Lower lobe of right lung (tissue), 2 donors: ENCODE measurements around the gene SSU72. TPM values are rescaled to one million over a fixed set of nuclear protein-coding genes. Genes with fewer than 3 reads are reported as not detected.

ENCODE experiments used
- ATAC-seq, 2 donors: fragments of 200-7000 bp; cut with Tn5 transposase; one replicate each; pipeline ENCODE4 v1.9.1; 2020 to 2022; ENCODE audit warnings: mild to moderate bottlenecking in 2 of 2, moderate library complexity in 2 of 2
- DNase-seq: peaks from one replicate; pipeline ENCODE4 v3.0.0-alpha.2; 2020
- H3K27ac ChIP-seq: fragments of 200-600 bp; one replicate; pipeline ENCODE4 v1.8.0; 2022
- H3K27me3 ChIP-seq: fragments of 200-600 bp; one replicate; pipeline ENCODE4 v1.8.0; 2022; ENCODE audit warnings: low read depth
- H3K36me3 ChIP-seq: fragments of 200-600 bp; one replicate; pipeline ENCODE4 v1.8.0; 2022; ENCODE audit warnings: mild to moderate bottlenecking
- H3K4me1 ChIP-seq: fragments of 200-600 bp; one replicate; pipeline ENCODE4 v1.8.0; 2022
- H3K4me3 ChIP-seq: fragments of 200-600 bp; one replicate; pipeline ENCODE4 v1.8.0; 2022; ENCODE audit warnings: mild to moderate bottlenecking
- H3K9me3 ChIP-seq: fragments of 200-600 bp; one replicate; pipeline ENCODE4 v1.8.0; 2022
- intact Hi-C: fragments of 100-400 bp; cut with DNase I; formaldehyde crosslinking; loops from one replicate; pipeline ENCODE4 v1.11.0; 2022
- total RNA-seq: library from RNA; stranded (reverse); fragmentation: NEBNext Ultra II Directional; extraction: Animal tissue kit (Norgen Biotek cat#: 25700); gene quantifications from one replicate; pipeline ENCODE4 v1.2.1, GENCODE V29; 2021
- TF ChIP-seq, protein P1 (sequence below): fragments of 200-600 bp; IDR thresholded peaks from one replicate; pipeline ENCODE4 v1.8.0; 2022; ENCODE audit warnings: antibody characterized with exemption, mild to moderate bottlenecking
- donor health status: DM: no; HTN: yes; CAD: no; lungs with severe emphysema.

The SSU72 gene
- total RNA-seq, 1 donor from 2014 or later: 123 TPM

DNA sequence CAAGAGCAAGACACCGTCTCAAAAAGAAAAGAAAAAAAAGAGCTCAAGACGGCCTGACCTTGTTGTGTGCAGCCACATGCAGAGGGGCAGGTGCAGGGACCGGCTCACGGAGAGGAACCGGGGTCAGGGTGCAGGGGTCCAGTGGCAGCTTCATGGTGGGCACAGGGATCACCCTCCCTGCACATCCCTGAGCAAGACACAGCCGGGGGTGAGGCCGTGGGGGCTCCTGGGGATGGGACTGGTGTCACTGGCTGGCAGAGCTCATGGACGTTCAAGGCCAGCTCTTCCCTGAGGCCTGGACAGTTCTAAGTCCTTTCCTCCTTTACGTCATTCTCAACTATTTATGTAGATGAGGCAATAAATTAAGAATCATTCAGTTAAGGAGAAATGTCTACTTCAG, 27.7 kb downstream of the SSU72 start:
- Histone ChIP-seq H3K27ac (no peak overlapping the region), H3K27me3 (no peaks in the 10 kb centered on the region), H3K4me3 (no peak overlapping the region), H3K4me1 (no peaks in the 10 kb centered on the region), H3K36me3 (peaks cover 34% of the 10 kb centered on the region), H3K9me3 (no peaks in the 10 kb centered on the region)
- ATAC-seq (no peak), DNase-seq (no peak)
- TF ChIP-seq, protein P1, sequence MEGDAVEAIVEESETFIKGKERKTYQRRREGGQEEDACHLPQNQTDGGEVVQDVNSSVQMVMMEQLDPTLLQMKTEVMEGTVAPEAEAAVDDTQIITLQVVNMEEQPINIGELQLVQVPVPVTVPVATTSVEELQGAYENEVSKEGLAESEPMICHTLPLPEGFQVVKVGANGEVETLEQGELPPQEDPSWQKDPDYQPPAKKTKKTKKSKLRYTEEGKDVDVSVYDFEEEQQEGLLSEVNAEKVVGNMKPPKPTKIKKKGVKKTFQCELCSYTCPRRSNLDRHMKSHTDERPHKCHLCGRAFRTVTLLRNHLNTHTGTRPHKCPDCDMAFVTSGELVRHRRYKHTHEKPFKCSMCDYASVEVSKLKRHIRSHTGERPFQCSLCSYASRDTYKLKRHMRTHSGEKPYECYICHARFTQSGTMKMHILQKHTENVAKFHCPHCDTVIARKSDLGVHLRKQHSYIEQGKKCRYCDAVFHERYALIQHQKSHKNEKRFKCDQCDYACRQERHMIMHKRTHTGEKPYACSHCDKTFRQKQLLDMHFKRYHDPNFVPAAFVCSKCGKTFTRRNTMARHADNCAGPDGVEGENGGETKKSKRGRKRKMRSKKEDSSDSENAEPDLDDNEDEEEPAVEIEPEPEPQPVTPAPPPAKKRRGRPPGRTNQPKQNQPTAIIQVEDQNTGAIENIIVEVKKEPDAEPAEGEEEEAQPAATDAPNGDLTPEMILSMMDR: no peak
- intact Hi-C loops: no loop called here

DNA sequence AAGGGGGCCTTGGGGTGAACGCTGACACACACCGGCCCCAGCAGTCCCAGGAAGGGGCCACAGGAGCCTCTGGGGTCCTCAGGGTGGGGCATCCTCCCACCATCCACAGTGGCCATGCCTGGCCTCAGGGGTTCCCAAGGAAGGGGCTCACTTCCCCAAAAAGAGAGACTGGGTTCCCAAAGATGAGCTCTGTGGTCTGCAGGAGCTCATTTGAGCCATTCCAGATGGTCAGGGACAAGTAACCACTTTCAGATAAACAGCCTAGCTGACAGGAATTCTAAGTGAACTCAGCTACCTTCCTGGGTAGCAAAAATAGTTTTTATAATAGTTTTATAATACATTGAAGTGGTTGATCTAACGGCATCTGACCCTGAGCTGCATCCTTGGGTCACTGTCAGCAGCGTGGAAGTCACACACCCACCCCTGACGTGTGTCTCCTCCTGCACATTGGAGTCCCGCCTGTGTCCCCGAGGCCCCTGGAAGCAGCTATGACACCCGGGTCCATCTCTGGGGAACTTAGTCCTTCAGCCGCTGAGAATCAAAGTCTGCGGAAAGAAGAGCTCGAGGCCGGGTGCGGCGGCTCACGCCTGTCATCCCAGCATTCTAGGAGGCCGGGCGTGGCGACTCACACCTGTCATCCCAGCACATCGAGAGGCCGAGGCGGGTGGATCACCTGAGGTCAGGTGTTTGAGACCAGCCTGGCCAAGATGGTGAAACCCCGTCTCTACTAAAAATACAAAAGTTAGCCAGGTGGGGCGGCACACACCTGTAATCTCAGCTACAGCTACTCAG, 28.5 kb downstream of the SSU72 start:
- Histone ChIP-seq H3K4me3 (no peak overlapping the region), H3K27me3 (no peaks in the 10 kb centered on the region), H3K36me3 (peaks cover 43% of the 10 kb centered on the region), H3K27ac (no peak overlapping the region), H3K9me3 (no peaks in the 10 kb centered on the region), H3K4me1 (peaks cover 3% of the 10 kb centered on the region)
- ATAC-seq (no peak), DNase-seq (no peak)
- TF ChIP-seq, protein P1: no peak
- intact Hi-C loops: no loop called here

DNA sequence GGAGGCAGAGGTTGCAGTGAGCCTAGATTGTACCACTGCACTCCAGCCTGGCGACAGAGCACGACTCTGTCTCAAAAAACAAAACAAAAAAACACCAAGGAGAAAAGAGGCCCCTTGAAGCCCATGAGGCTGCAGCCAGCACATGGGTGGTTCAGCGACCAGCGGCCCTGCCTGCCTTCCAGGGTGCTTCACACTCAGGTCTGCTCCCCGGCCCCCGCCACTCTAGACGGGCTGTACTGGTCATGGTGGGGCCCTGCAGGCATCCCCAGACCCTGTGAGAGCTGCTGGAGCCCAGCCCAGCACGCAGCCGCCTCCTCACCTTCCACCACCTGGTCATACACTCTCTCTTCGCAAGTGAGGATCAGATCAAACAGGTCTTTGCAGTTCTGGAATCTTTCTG, 30.1 kb downstream of the SSU72 start:
- DNase-seq (no peak), ATAC-seq (no peak)
- H3K27me3 ChIP-seq: no peaks in the 10 kb centered on the region
- H3K36me3 ChIP-seq: peaks cover 43% of the 10 kb centered on the region
- peaks cover 11% of the 10 kb centered on the region for H3K4me1 ChIP-seq
- TF ChIP-seq, protein P1: no peak
- intact Hi-C loops: no loop called here
- no peaks in the 10 kb centered on the region for H3K9me3 ChIP-seq
- H3K27ac ChIP-seq: no peak overlapping the region
- no peak overlapping the region for H3K4me3 ChIP-seq

DNA sequence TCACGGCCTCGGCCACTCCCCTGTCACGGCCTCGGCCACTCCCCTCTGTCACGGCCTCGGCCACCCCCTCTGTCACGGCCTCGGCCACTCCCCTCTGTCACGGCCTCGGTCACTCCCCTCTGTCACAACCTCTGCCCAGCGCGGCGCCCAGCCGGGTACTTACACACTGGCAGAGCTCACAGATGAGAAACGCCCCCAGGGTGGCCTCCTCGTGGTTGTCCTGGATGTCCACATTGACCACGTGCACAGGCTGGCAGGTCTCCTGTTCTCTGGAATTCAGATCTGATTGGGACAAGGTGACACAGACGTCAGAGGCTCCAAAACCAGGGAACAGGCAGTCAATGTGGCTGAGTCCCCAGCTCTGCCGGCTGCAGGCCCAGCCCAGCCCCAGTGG, 31.0 kb downstream of the SSU72 start:
- peaks cover 43% of the 10 kb centered on the region for H3K36me3 ChIP-seq
- peaks cover 19% of the 10 kb centered on the region for H3K4me1 ChIP-seq
- intact Hi-C loops: no loop called here
- no peaks in the 10 kb centered on the region for H3K9me3 ChIP-seq
- ATAC-seq (no peak), DNase-seq (no peak)
- TF ChIP-seq, protein P1: no peak
- H3K4me3 ChIP-seq: no peak overlapping the region
- no peaks in the 10 kb centered on the region for H3K27me3 ChIP-seq
- no peak overlapping the region for H3K27ac ChIP-seq

DNA sequence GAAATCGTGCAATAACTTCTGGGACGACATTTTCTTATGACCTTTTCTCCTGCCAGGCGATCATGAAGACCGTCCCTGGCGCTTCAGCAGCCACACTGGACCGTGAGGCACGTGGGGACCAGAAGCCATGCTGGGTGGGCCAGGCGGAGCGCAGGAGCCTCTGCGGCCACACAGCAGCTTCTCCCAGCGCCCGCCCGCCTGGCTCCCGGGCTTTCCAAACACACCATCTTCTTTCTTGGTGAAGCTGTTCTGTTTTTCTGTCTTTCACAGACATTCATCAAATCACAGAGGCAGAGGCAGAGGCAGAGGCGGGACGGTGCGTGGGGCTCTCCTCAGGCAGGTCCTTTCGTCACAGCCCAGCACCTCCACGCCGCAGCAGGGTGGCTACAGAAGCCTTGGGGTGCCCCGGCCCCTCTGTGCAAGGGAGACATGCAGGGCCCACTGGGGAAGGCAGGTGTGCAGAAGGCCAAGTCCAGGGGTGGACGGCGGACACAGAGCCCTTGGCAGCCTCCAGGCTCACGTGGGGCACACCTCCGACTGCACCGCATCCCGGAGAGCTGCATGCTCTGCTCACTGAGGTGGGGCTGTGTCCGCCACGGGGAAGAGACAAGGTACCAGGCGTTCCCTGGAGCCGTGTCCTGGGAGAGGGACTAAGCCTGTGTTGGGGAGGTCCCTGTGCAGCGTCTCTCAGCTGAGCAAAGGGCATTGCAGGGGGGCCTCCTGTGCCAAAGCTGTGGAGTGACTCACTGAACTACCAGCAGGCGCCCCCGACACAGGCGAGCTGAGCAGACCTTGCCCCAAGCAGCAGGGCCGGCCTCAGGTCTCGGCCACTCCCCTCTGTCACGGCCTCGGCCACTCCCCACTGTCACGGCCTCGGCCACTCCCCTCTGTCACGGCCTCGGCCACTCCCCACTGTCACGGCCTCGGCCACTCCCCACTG, 31.6 kb downstream of the SSU72 start:
- Histone ChIP-seq H3K4me1 (peaks cover 21% of the 10 kb centered on the region), H3K27me3 (no peaks in the 10 kb centered on the region), H3K9me3 (no peaks in the 10 kb centered on the region), H3K27ac (no peak overlapping the region), H3K4me3 (no peak overlapping the region), H3K36me3 (peaks cover 43% of the 10 kb centered on the region)
- ATAC-seq (no peak), DNase-seq (no peak)
- TF ChIP-seq, protein P1: no peak
- intact Hi-C loops: no loop called here
